HCT116 (cell line): Measurements from ENCODE around the gene KLF3. TPM values are rescaled to one million over a fixed set of nuclear protein-coding genes. Genes with fewer than 3 reads are reported as not detected.

Experiments used
- ATAC-seq: fragments of 200-7000 bp; cut with Tn5 transposase; 2 replicates; pipeline ENCODE4 v1.9.1; 2020; ENCODE audit warnings: mild to moderate bottlenecking, moderate library complexity
- BruUV-seq: library from RNA; stranded (reverse); fragments of 400-500 nt; replicated peaks from 2 replicates; lab custom pipeline; 2021; lab: Mats Ljungman, UMichigan
- CTCF ChIA-PET: fragments of 300-600 bp; sonication (Branson Sonifier 250); formaldehyde crosslinking; loops from one replicate; lab custom pipeline; 2021; ENCODE audit warnings: antibody characterized with exemption; lab: Charles Lee
- POLR2A ChIA-PET: fragments of 300-600, 350-600 bp; sonication (Branson Sonifier 250); formaldehyde crosslinking; loops from one replicate; lab custom pipeline; 2021; ENCODE audit warnings: antibody characterized with exemption; lab: Charles Lee
- RAD21 ChIA-PET, 2 experiments: fragments of 300-600 bp; sonication (Branson Sonifier 250); formaldehyde crosslinking; loops; one replicate each; lab custom pipeline; 2023; ENCODE audit warnings: low total read pairs in 2 of 2; ENCODE audit not compliant: uncharacterized antibody in 2 of 2, unreplicated experiment in 2 of 2, low non-redundant PET in 1 of 2; lab: Charles Lee
- DNase-seq: peaks from one replicate; pipeline ENCODE4 v3.0.0-alpha.2; 2010; ENCODE audit warnings: low read depth, low spot score
- H2AFZ ChIP-seq: fragments of 200-600 bp; shearing (Covaris generic), sonication (generic); 2 replicates; pipeline ENCODE4 v1.6.1; 2017; ENCODE audit warnings: low read depth, mixed run types, mixed read lengths, antibody characterized with exemption, low read length; ENCODE audit not compliant: poor library complexity, severe bottlenecking
- H3K27ac ChIP-seq: 2 replicates; pipeline ENCODE4 v1.5.1; 2012; ENCODE audit warnings: low read depth, low read length
- H3K27me3 ChIP-seq: fragments of 200-600 bp; sonication (generic); 2 replicates; pipeline ENCODE4 v1.6.1; 2016; ENCODE audit warnings: mixed run types, low read length, mixed read lengths; ENCODE audit not compliant: insufficient read depth
- H3K36me3 ChIP-seq, 2 experiments: fragments of 200-500 bp in 1 of 2; fragments of 200-600 bp in 1 of 2; sonication (Bioruptor generic) in 1 of 2; sonication (generic) in 1 of 2; 2 replicates each; pipeline versions ENCODE4 v1.5.1 to v1.6.1; 2014 to 2016; ENCODE audit warnings: low read length in 2 of 2, inconsistent platforms in 1 of 2, mixed read lengths in 1 of 2, mixed run types in 1 of 2; ENCODE audit not compliant: insufficient read depth in 2 of 2, control insufficient read depth in 1 of 2
- H3K4me1 ChIP-seq, 2 experiments: fragments of 200-600 bp in 1 of 2; sonication (generic) in 1 of 2; 2 replicates each; pipeline versions ENCODE4 v1.5.1 to v1.6.1; 2012 to 2017; ENCODE audit warnings: low read length in 2 of 2, inconsistent platforms in 1 of 2, mild to moderate bottlenecking in 1 of 2, mixed read lengths in 1 of 2, mixed run types in 1 of 2, moderate library complexity in 1 of 2; ENCODE audit not compliant: insufficient read depth in 2 of 2, control insufficient read depth in 1 of 2
- H3K4me2 ChIP-seq: fragments of 200-600 bp; sonication (generic); 2 replicates; pipeline ENCODE4 v1.6.1; 2017; ENCODE audit warnings: mixed run types, low read length, mixed read lengths
- H3K4me3 ChIP-seq, 2 experiments: fragments of 200-600 bp in 1 of 2; sonication (generic) in 1 of 2; replicated peaks in 1 of 2; 2 replicates each; pipeline ENCODE4 v1.5.1; 2011 to 2016; ENCODE audit warnings: low read length in 2 of 2, control low read depth in 1 of 2, low read depth in 1 of 2, mild to moderate bottlenecking in 1 of 2, mixed read lengths in 1 of 2, mixed run types in 1 of 2
- H3K79me2 ChIP-seq: fragments of 200-600 bp; sonication (generic); 2 replicates; pipeline ENCODE4 v1.6.1; 2017; ENCODE audit warnings: mild to moderate bottlenecking, mixed run types, low read length, moderate library complexity, mixed read lengths; ENCODE audit not compliant: insufficient read depth
- H3K9ac ChIP-seq: fragments of 200-600 bp; sonication (generic); 2 replicates; pipeline ENCODE4 v1.6.1; 2016; ENCODE audit warnings: low read length, mixed read lengths
- H3K9me2 ChIP-seq: fragments of 200-600 bp; sonication (generic), shearing (Covaris generic); 2 replicates; pipeline ENCODE4 v1.6.1; 2017; ENCODE audit warnings: mixed run types, mild to moderate bottlenecking, moderate library complexity; ENCODE audit not compliant: insufficient read depth
- H3K9me3 ChIP-seq, 2 experiments: fragments of 200-500 bp in 1 of 2; fragments of 200-600 bp in 1 of 2; sonication (Bioruptor generic) in 1 of 2; sonication (generic) in 1 of 2; 2 replicates each; pipeline ENCODE4 v1.6.1; 2014 to 2017; ENCODE audit warnings: low read length in 2 of 2, mixed read lengths in 2 of 2, inconsistent platforms in 1 of 2, low read depth in 1 of 2, mild to moderate bottlenecking in 1 of 2, mixed run types in 1 of 2, moderate library complexity in 1 of 2; ENCODE audit not compliant: control insufficient read depth in 1 of 2, insufficient read depth in 1 of 2
- H4K20me1 ChIP-seq: fragments of 200-600 bp; sonication (generic), shearing (Covaris generic); 2 replicates; pipeline ENCODE4 v1.6.1; 2017; ENCODE audit warnings: mixed run types, mild to moderate bottlenecking, moderate library complexity; ENCODE audit not compliant: insufficient read depth
- ATF3 ChIP-seq: IDR thresholded peaks from 2 replicates; pipeline ENCODE4 v1.6.1; 2012
- CBX3 ChIP-seq: IDR thresholded peaks from 2 replicates; pipeline ENCODE4 v1.6.1; 2012; ENCODE audit warnings: low read depth
- CEBPB ChIP-seq: IDR thresholded peaks from 2 replicates; pipeline ENCODE4 v1.6.1; 2012; ENCODE audit warnings: low read depth
- CTCF ChIP-seq, 3 experiments: fragments of 200-600 bp in 1 of 3; sonication (generic) in 1 of 3; IDR thresholded peaks in 2 of 3; conservative IDR thresholded peaks in 1 of 3; 2 replicates each; pipeline ENCODE4 v1.5.1; 2012 to 2017; ENCODE audit warnings: low read depth in 2 of 3, low read length in 2 of 3, antibody characterized with exemption in 1 of 3, borderline replicate concordance in 1 of 3, control low read depth in 1 of 3, mild to moderate bottlenecking in 1 of 3, mixed read lengths in 1 of 3, mixed run types in 1 of 3, moderate library complexity in 1 of 3; ENCODE audit not compliant: insufficient read depth in 1 of 3
- ELF1 ChIP-seq: IDR thresholded peaks from 2 replicates; pipeline ENCODE4 v1.6.1; 2012; ENCODE audit warnings: low read depth, borderline replicate concordance
- EZH2 ChIP-seq: fragments of 200-600 bp; sonication (generic); IDR thresholded peaks from 2 replicates; pipeline ENCODE4 v1.6.1; 2017; ENCODE audit warnings: antibody characterized with exemption, mixed run types
- EZH2phosphoT487 ChIP-seq: fragments of 200-600 bp; IDR thresholded peaks from 2 replicates; pipeline ENCODE4 v1.6.1; 2018; ENCODE audit warnings: antibody characterized with exemption, borderline replicate concordance
- JUND ChIP-seq: IDR thresholded peaks from 2 replicates; pipeline ENCODE4 v1.6.1; 2012
- MAX ChIP-seq: IDR thresholded peaks from 2 replicates; pipeline ENCODE4 v1.6.1; 2012
- POLR2A ChIP-seq: IDR thresholded peaks from 2 replicates; pipeline ENCODE4 v1.7.0; 2011; ENCODE audit warnings: borderline replicate concordance; ENCODE audit not compliant: insufficient read depth, insufficient read length; ENCODE audit errors: extremely low read depth
- POLR2AphosphoS5 ChIP-seq: IDR thresholded peaks from 2 replicates; pipeline ENCODE4 v1.6.1; 2011; ENCODE audit warnings: mild to moderate bottlenecking, low read depth, low read length, moderate library complexity
- RAD21 ChIP-seq: IDR thresholded peaks from 2 replicates; pipeline ENCODE4 v1.6.1; 2012; ENCODE audit warnings: low read depth, mild to moderate bottlenecking
- REST ChIP-seq: IDR thresholded peaks from 2 replicates; pipeline ENCODE4 v1.6.1; 2012; ENCODE audit warnings: low read depth
- SIN3A ChIP-seq: IDR thresholded peaks from 2 replicates; pipeline ENCODE4 v1.6.1; 2012; ENCODE audit warnings: low read depth
- SP1 ChIP-seq: IDR thresholded peaks from 2 replicates; pipeline ENCODE4 v1.6.1; 2012; ENCODE audit warnings: low read depth
- SRF ChIP-seq: IDR thresholded peaks from 2 replicates; pipeline ENCODE4 v1.6.1; 2012; ENCODE audit warnings: low read depth
- YY1 ChIP-seq: IDR thresholded peaks from 2 replicates; pipeline ENCODE4 v1.6.1; 2011; ENCODE audit warnings: low read length, low read depth, moderate library complexity, mild to moderate bottlenecking; ENCODE audit not compliant: insufficient replicate concordance; ENCODE audit errors: extremely low read depth
- ZBTB33 ChIP-seq: IDR thresholded peaks from 2 replicates; pipeline ENCODE4 v1.6.1; 2011; ENCODE audit warnings: mild to moderate bottlenecking, low read length, moderate library complexity; ENCODE audit not compliant: insufficient replicate concordance; ENCODE audit errors: extremely low read depth
- ZFX ChIP-seq: fragments of 450-650 bp; IDR thresholded peaks from 2 replicates; pipeline ENCODE4 v1.6.1; 2017
- ZNF274 ChIP-seq: fragments of 200-500 bp; sonication (Bioruptor generic); IDR thresholded peaks from 2 replicates; pipeline ENCODE4 v1.6.1; 2014; ENCODE audit warnings: mild to moderate bottlenecking, low read depth, low read length, inconsistent platforms
- intact Hi-C: fragments of 100-400 bp; cut with micrococcal nuclease; formaldehyde crosslinking; loops from 2 replicates; pipeline ENCODE4 v1.10.0; 2022
- total RNA-seq: library from RNA; stranded (reverse); gene quantifications from one replicate; pipeline ENCODE4 v1.2.1, GENCODE V29; 2021; ENCODE audit not compliant: unreplicated experiment

Gene KLF3
- total RNA-seq, 1 experiment from 2014 or later = 44.2 TPM

GRCh38 chr4:38620527-38621027 is 43.4 kb upstream of the KLF3 start:
- Histone ChIP-seq H3K79me2 (no peaks in the 10 kb centered on the region), H3K9me3 (no peaks in the 10 kb centered on the region), H3K27me3 (no peaks in the 10 kb centered on the region), H3K36me3 (no peaks in the 10 kb centered on the region), H3K4me1 (peaks cover 20 to 28% of the 10 kb centered on the region in 2 experiments), H3K4me3 (no peak overlapping the region), H3K4me2 (peak overlapping the region; percentile 26), H3K9me2 (no peaks in the 10 kb centered on the region), H3K9ac (no peak overlapping the region), H4K20me1 (no peaks in the 10 kb centered on the region), H3K27ac (no peak overlapping the region), H2AFZ (no peak overlapping the region)
- ChIA-PET CTCF (no interaction called here), RAD21 (no interaction called here), POLR2A (no interaction called here)
- TF ChIP-seq ATF3 = no peak
- TF ChIP-seq SIN3A = no peak
- TF ChIP-seq ZBTB33 = no peak
- no peak for TF ChIP-seq CEBPB
- no peak for TF ChIP-seq EZH2phosphoT487
- TF ChIP-seq CBX3 = no peak
- TF ChIP-seq ZFX = no peak
- no peak for TF ChIP-seq MAX
- TF ChIP-seq YY1 = no peak
- no peak for TF ChIP-seq CTCF (IDR thresholded peaks at IDR 0.05 in 2 of 3, conservative IDR thresholded peaks at IDR 0.05 in 1 of 3; ENCODE audit: borderline replicate concordance in 1 of 3, insufficient read depth in 1 of 3, low read depth in 2 of 3, low read length in 2 of 3)
- no peak for TF ChIP-seq RAD21
- no peak for TF ChIP-seq SRF
- no peak for TF ChIP-seq ELF1
- no peak for TF ChIP-seq SP1
- no peak for TF ChIP-seq POLR2A
- TF ChIP-seq REST = no peak
- TF ChIP-seq ZNF274 = no peak
- TF ChIP-seq JUND = no peak
- TF ChIP-seq POLR2AphosphoS5 = no peak
- TF ChIP-seq EZH2 = no peak
- intact Hi-C loops = no loop called here
- no peak for DNase-seq
- no peak for ATAC-seq
- no TSS peak for BruUV-seq
